HAP-1 (cell line): Measurements from ENCODE around the gene COL7A1.

Source experiments
- DNase-seq, 2 experiments: peaks; one replicate each; pipeline ENCODE4 v3.0.0-alpha.2; 2016 to 2020; ENCODE audit warnings: low spot score in 2 of 2
- H3K27me3 ChIP-seq: fragments of 250-450 bp; sonication (Bioruptor Pico); 2 replicates; pipeline ENCODE4 v1.5.1; 2020; ENCODE audit warnings: low read depth, mild to moderate bottlenecking, moderate library complexity
- H3K36me3 ChIP-seq: fragments of 250-450 bp; sonication (Bioruptor Pico); replicated peaks from 2 replicates; pipeline ENCODE4 v1.5.1; 2020; ENCODE audit warnings: mild to moderate bottlenecking
- H3K4me1 ChIP-seq: fragments of 250-450 bp; sonication (Bioruptor Pico); 2 replicates; pipeline ENCODE4 v1.5.1; 2020; ENCODE audit warnings: mild to moderate bottlenecking
- H3K4me3 ChIP-seq: fragments of 250-450 bp; sonication (Bioruptor Pico); 2 replicates; pipeline ENCODE4 v1.5.1; 2020; ENCODE audit warnings: mild to moderate bottlenecking, moderate library complexity
- H3K9me3 ChIP-seq: fragments of 250-450 bp; sonication (Bioruptor Pico); 2 replicates; pipeline ENCODE4 v1.5.1; 2020; ENCODE audit warnings: mild to moderate bottlenecking, moderate library complexity
- in situ Hi-C: fragments of 300-500 bp; cut with MboI; formaldehyde crosslinking; loops from 3 replicates; pipeline ENCODE4 v1.14.3; 2020; ENCODE audit warnings: low sequenced_read_pairs, inconsistent platforms, mixed read lengths

Gene COL7A1

DNA sequence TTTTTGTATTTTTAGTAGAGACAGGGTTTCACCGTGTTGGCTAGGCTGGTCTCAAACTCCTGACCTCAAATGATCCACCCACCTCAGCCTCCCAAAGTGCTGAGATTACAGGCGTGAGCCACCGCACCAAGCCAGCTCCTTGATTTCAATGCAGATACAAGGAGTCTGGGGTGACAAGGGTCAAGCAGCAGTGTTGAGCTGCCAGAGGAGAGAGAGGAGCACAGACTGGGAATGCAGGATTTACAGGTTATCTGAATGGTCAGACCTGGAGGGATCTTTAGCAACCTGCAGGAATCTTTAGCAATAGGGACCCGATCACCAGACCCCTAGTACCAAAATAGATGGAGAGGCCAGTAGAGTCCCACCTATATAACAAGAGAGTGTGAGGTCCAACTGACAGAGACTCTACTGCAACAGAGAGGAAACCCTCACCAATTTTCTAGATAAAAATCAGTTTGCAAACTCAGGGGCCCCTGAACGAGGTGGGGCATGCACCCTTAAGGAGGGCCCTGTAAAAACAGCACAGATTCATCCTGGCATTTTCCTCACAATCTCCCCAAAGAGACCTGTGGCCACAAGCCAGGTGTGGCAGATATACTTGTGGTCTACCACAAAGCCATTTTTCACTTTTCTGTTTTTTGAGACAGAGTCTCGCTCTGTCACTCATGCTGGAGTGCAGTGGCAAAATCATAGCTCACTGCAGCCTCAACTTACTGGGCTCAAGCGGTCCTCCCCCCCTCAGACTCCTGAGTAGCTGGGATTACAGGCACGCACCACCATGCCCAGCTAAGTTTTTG is 80.5 kb downstream of the COL7A1 start:
- in situ Hi-C loops = no loop called here

More for the DNA sequence above, 80.5 kb downstream of the COL7A1 start:
- no peaks in the 10 kb centered on the region for H3K4me1 ChIP-seq
- no peaks in the 10 kb centered on the region for H3K27me3 ChIP-seq
- no peaks in the 10 kb centered on the region for H3K9me3 ChIP-seq
- H3K4me3 ChIP-seq = no peak overlapping the region
- no peaks in the 10 kb centered on the region for H3K36me3 ChIP-seq
- DNase-seq = no peak
